Measurements from ENCODE around the gene CEP350. TPM values are rescaled to one million over a fixed set of nuclear protein-coding genes. Genes with fewer than 3 reads are reported as not detected.
A peak's percentile ranks its signal among the peaks of the same experiment; 100 is the strongest.

The CEP350 gene
- total and polyA plus RNA-seq, 4 experiments from 2014 or later = 9.3 to 99.4 (median 76.0) TPM

DNA sequence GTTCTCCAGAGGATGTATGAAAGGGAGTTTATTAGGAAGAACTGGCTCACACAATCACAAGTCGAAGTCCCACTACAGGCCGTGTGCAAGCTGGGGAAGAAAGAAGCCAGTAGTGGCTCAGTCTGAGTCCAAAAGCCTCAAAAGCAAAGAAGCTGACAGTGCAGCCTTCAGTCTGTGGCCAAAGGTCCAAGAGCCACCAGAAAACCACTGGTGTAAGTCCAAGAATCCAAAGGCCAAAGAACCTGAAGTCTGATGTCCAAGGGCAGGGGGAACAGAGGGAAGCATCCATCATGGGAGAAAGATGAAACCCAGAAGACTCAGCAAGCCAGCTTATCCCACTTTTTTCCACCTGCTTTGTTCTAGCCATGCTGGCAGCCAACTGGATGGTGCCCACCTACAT lies 21.4 kb upstream of the CEP350 start:
- Mint-ChIP-seq H3K27me3 (peaks cover 3 to 6% of the 10 kb centered on the region in 2 donors), H3K36me3 (no peaks in the 10 kb centered on the region), H3K27ac (no peak overlapping the region), H3K4me3 (no peak overlapping the region), H3K4me1 (no peaks in the 10 kb centered on the region), H3K9me3 (no peaks in the 10 kb centered on the region)
- no peak overlapping the region for H3K4me3 ChIP-seq (ENCODE audit: low read length in 2 of 2)
- H3K27me3 ChIP-seq (ENCODE audit: insufficient read depth, low read length) = no peaks in the 10 kb centered on the region
- POLR2A ChIA-PET (ENCODE audit: partially characterized antibody) = interaction anchor here (0.6 kb wide), 1 partner anchor 20 kb away, joined by 3 read pairs; no protein-coding TSS in a partner anchor
- H3K36me3 ChIP-seq (ENCODE audit: insufficient read depth, low read length) = no peaks in the 10 kb centered on the region
- no peaks in the 10 kb centered on the region for H3K9me3 ChIP-seq (ENCODE audit: control insufficient read depth in 1 of 2, low read length in 2 of 2)
- H3K27ac ChIP-seq (ENCODE audit: low read depth, low read length) = no peak overlapping the region
- DNase-seq = no peak
- CTCF ChIA-PET (ENCODE audit: partially characterized antibody) = no interaction called here
- intact Hi-C loops (cut with micrococcal nuclease) = no loop called here
- H3K4me1 ChIP-seq (ENCODE audit: insufficient read depth, low read length) = no peaks in the 10 kb centered on the region

- POLR2A ChIA-PET (ENCODE audit: partially characterized antibody) = no interaction called here
- H3K27me3 Mint-ChIP-seq = peaks cover 3 to 6% of the 10 kb centered on the region in 2 donors
Measured at GRCh38 chr1:179935909-179936496, 18.6 kb upstream of the CEP350 start.

DNA sequence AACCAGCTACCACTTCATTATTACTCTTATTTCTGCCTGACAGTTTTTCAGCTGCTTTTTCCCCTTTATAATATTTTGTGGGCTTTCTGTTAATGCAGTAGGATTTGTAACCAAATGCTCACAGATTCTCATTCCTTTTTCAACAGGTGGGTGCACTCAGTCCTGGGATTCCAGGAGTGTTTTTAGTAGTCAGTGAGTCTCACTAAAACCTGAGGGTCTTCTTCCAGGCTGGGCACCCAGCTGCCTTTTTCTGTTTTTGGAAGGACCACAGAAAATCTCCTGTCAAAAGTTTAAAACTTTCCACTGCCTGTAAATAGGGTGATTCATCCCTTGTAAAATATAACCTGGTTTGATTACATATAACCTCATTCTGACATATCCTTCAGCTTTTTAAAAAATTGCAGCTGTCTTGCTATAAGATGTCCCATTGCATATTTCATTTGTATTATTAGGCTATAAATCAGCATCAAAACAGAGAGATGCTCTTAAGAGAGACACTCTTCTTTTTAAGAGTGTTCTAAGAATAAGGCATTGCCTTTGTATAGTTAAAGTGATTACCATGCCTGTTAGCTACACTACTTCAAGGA lies 16.8 kb upstream of the CEP350 start:
- Mint-ChIP-seq H3K4me3 (no peak overlapping the region), H3K27me3 (peaks cover 3 to 6% of the 10 kb centered on the region in 2 donors), H3K4me1 (peaks cover 0 to under 1% (median under 1%) of the 10 kb centered on the region in 4 donors), H3K36me3 (no peaks in the 10 kb centered on the region), H3K9me3 (no peaks in the 10 kb centered on the region), H3K27ac (no peak overlapping the region)
- ChIA-PET POLR2A (ENCODE audit: partially characterized antibody) (no interaction called here), CTCF (ENCODE audit: partially characterized antibody) (interaction anchor here (0.8 kb wide), 1 partner anchor 128 kb away, joined by 3 read pairs; no protein-coding TSS in a partner anchor)
- Histone ChIP-seq H3K36me3 (ENCODE audit: insufficient read depth, low read length) (no peaks in the 10 kb centered on the region), H3K9me3 (ENCODE audit: control insufficient read depth in 1 of 2, low read length in 2 of 2) (no peaks in the 10 kb centered on the region), H3K27ac (ENCODE audit: low read depth, low read length) (no peak overlapping the region), H3K4me1 (ENCODE audit: insufficient read depth, low read length) (no peaks in the 10 kb centered on the region), H3K27me3 (ENCODE audit: insufficient read depth, low read length) (no peaks in the 10 kb centered on the region), H3K4me3 (ENCODE audit: low read length in 2 of 2) (no peak overlapping the region)
- DNase-seq = no peak
- intact Hi-C loops (cut with micrococcal nuclease) = no loop called here

More at GRCh38 chr1:179935909-179936496, 18.6 kb upstream of the CEP350 start:
- no peak overlapping the region for H3K27ac Mint-ChIP-seq
- intact Hi-C loops (cut with micrococcal nuclease) = no loop called here
- Histone ChIP-seq H3K27ac (ENCODE audit: low read depth, low read length) (no peak overlapping the region), H3K27me3 (ENCODE audit: insufficient read depth, low read length) (no peaks in the 10 kb centered on the region), H3K9me3 (ENCODE audit: control insufficient read depth in 1 of 2, low read length in 2 of 2) (no peaks in the 10 kb centered on the region), H3K36me3 (ENCODE audit: insufficient read depth, low read length) (no peaks in the 10 kb centered on the region), H3K4me3 (ENCODE audit: low read length in 2 of 2) (no peak overlapping the region), H3K4me1 (ENCODE audit: insufficient read depth, low read length) (no peaks in the 10 kb centered on the region)
- CTCF ChIA-PET (ENCODE audit: partially characterized antibody) = no interaction called here
- no peaks in the 10 kb centered on the region for H3K9me3 Mint-ChIP-seq
- H3K4me1 Mint-ChIP-seq = no peaks in the 10 kb centered on the region
- H3K36me3 Mint-ChIP-seq = no peaks in the 10 kb centered on the region
- H3K4me3 Mint-ChIP-seq = no peak overlapping the region
- no peak for DNase-seq

GRCh38 chr1:179938752-179939151 lies 15.9 kb upstream of the CEP350 start:
- H3K4me1 ChIP-seq (ENCODE audit: insufficient read depth, low read length) = no peaks in the 10 kb centered on the region
- H3K4me1 Mint-ChIP-seq = peaks cover 0 to 2% (median under 1%) of the 10 kb centered on the region in 4 donors
- POLR2A ChIA-PET (ENCODE audit: partially characterized antibody) = no interaction called here
- H3K36me3 Mint-ChIP-seq = no peaks in the 10 kb centered on the region
- no peak overlapping the region for H3K4me3 Mint-ChIP-seq
- no peaks in the 10 kb centered on the region for H3K9me3 ChIP-seq (ENCODE audit: control insufficient read depth in 1 of 2, low read length in 2 of 2)
- no peaks in the 10 kb centered on the region for H3K36me3 ChIP-seq (ENCODE audit: insufficient read depth, low read length)
- H3K27me3 ChIP-seq (ENCODE audit: insufficient read depth, low read length) = no peaks in the 10 kb centered on the region
- H3K4me3 ChIP-seq (ENCODE audit: low read length in 2 of 2) = no peak overlapping the region
- CTCF ChIA-PET (ENCODE audit: partially characterized antibody) = no interaction called here
- peaks cover 3 to 6% of the 10 kb centered on the region in 2 donors for H3K27me3 Mint-ChIP-seq
- DNase-seq = no peak
- intact Hi-C loops (cut with micrococcal nuclease) = no loop called here
- H3K27ac Mint-ChIP-seq = no peak overlapping the region
- H3K27ac ChIP-seq (ENCODE audit: low read depth, low read length) = no peak overlapping the region
- H3K9me3 Mint-ChIP-seq = no peaks in the 10 kb centered on the region

DNA sequence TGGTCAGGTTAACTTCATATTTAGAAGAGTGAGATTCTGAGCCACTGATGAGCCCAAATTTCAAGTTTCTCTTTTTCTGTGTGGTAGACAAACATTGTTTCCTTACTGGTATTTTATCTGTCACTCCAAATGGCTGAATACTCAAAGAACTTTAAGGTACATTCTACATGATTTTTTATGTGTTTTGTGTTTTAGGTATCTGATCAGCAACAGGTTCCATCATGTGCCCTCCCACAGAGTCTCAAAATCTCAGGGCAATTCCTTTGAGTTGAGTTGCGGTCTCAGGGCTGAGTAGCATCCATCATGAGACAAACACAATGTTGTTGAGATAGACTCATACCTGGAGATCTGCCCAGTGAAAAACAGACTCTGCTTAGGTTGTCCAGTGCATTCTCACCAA lies 14.7 kb upstream of the CEP350 start:
- no peaks in the 10 kb centered on the region for H3K9me3 Mint-ChIP-seq
- H3K27ac Mint-ChIP-seq = no peak overlapping the region
- peaks cover 0 to 2% (median under 1%) of the 10 kb centered on the region in 4 donors for H3K4me1 Mint-ChIP-seq
- H3K4me3 Mint-ChIP-seq = no peak overlapping the region
- no peaks in the 10 kb centered on the region for H3K4me1 ChIP-seq (ENCODE audit: insufficient read depth, low read length)
- H3K36me3 Mint-ChIP-seq = no peaks in the 10 kb centered on the region
- DNase-seq = no peak
- no peaks in the 10 kb centered on the region for H3K9me3 ChIP-seq (ENCODE audit: control insufficient read depth in 1 of 2, low read length in 2 of 2)
- no peaks in the 10 kb centered on the region for H3K36me3 ChIP-seq (ENCODE audit: insufficient read depth, low read length)
- intact Hi-C loops (cut with micrococcal nuclease) = no loop called here
- H3K4me3 ChIP-seq (ENCODE audit: low read length in 2 of 2) = no peak overlapping the region
- POLR2A ChIA-PET (ENCODE audit: partially characterized antibody) = interaction anchor here (0.8 kb wide), 1 partner anchor 14 kb away, joined by 3 read pairs; no protein-coding TSS in a partner anchor
- peaks cover 3% of the 10 kb centered on the region in 2 donors for H3K27me3 Mint-ChIP-seq
- H3K27me3 ChIP-seq (ENCODE audit: insufficient read depth, low read length) = no peaks in the 10 kb centered on the region
- no peak overlapping the region for H3K27ac ChIP-seq (ENCODE audit: low read depth, low read length)
- CTCF ChIA-PET (ENCODE audit: partially characterized antibody) = no interaction called here

GRCh38 chr1:179941454-179941853 lies 13.2 kb upstream of the CEP350 start:
- Histone ChIP-seq H3K4me1 (ENCODE audit: insufficient read depth, low read length) (no peaks in the 10 kb centered on the region), H3K27me3 (ENCODE audit: insufficient read depth, low read length) (no peaks in the 10 kb centered on the region), H3K36me3 (ENCODE audit: insufficient read depth, low read length) (no peaks in the 10 kb centered on the region), H3K9me3 (ENCODE audit: control insufficient read depth in 1 of 2, low read length in 2 of 2) (no peaks in the 10 kb centered on the region), H3K27ac (ENCODE audit: low read depth, low read length) (no peak overlapping the region), H3K4me3 (ENCODE audit: low read length in 2 of 2) (no peak overlapping the region)
- H3K4me1 Mint-ChIP-seq = peaks cover 0 to 2% (median under 1%) of the 10 kb centered on the region in 4 donors
- no peaks in the 10 kb centered on the region for H3K9me3 Mint-ChIP-seq
- H3K27me3 Mint-ChIP-seq = peaks cover 0 to 3% of the 10 kb centered on the region in 2 donors
- intact Hi-C loops (cut with micrococcal nuclease) = no loop called here
- H3K4me3 Mint-ChIP-seq = no peak overlapping the region
- no peaks in the 10 kb centered on the region for H3K36me3 Mint-ChIP-seq
- CTCF ChIA-PET (ENCODE audit: partially characterized antibody) = interaction anchor here (1.0 kb wide), 1 partner anchor 11 kb away, joined by 5 read pairs; no protein-coding TSS in a partner anchor
- H3K27ac Mint-ChIP-seq = no peak overlapping the region
- no peak for DNase-seq
- POLR2A ChIA-PET (ENCODE audit: partially characterized antibody) = no interaction called here

- H3K27ac Mint-ChIP-seq = peak overlapping the region in 1 of 7 donors; percentile 83
- H3K27ac ChIP-seq (ENCODE audit: low read depth, low read length) = no peak overlapping the region
- ChIA-PET POLR2A (ENCODE audit: partially characterized antibody) (interaction anchor here (2.0 kb wide), 1 partner anchor 68 kb away, joined by 11 read pairs; the partner anchor contains the start of gene TOR1AIP1), CTCF (ENCODE audit: partially characterized antibody) (interaction anchor here (1.1 kb wide), 1 partner anchor 136 kb away, joined by 4 read pairs; no protein-coding TSS in a partner anchor)
- DNase-seq = no peak
- no peaks in the 10 kb centered on the region for H3K9me3 Mint-ChIP-seq
- H3K36me3 Mint-ChIP-seq = peaks cover 0 to 5% of the 10 kb centered on the region in 2 donors
- H3K27me3 Mint-ChIP-seq = no peaks in the 10 kb centered on the region
- no peak overlapping the region for H3K4me3 Mint-ChIP-seq
- intact Hi-C loops (cut with micrococcal nuclease) = loop anchor here (5.0 to 10.0 kb wide), 2 partner anchors 682 to 1154 kb away; partner anchors contain the start of gene XPR1
- no peak overlapping the region for H3K4me3 ChIP-seq (ENCODE audit: low read length in 2 of 2)
- H3K4me1 ChIP-seq (ENCODE audit: insufficient read depth, low read length) = peaks cover 22% of the 10 kb centered on the region
- peaks cover 15 to 31% (median 23%) of the 10 kb centered on the region in 4 donors for H3K4me1 Mint-ChIP-seq
- H3K9me3 ChIP-seq (ENCODE audit: control insufficient read depth in 1 of 2, low read length in 2 of 2) = no peaks in the 10 kb centered on the region
- H3K27me3 ChIP-seq (ENCODE audit: insufficient read depth, low read length) = no peaks in the 10 kb centered on the region
- H3K36me3 ChIP-seq (ENCODE audit: insufficient read depth, low read length) = no peaks in the 10 kb centered on the region
Measured at GRCh38 chr1:179950651-179951050, 4.0 kb upstream of the CEP350 start.

Data from CD4-positive, alpha-beta memory T cell (primary cell).